ENCODE measurements around the gene ABHD1.

DNA sequence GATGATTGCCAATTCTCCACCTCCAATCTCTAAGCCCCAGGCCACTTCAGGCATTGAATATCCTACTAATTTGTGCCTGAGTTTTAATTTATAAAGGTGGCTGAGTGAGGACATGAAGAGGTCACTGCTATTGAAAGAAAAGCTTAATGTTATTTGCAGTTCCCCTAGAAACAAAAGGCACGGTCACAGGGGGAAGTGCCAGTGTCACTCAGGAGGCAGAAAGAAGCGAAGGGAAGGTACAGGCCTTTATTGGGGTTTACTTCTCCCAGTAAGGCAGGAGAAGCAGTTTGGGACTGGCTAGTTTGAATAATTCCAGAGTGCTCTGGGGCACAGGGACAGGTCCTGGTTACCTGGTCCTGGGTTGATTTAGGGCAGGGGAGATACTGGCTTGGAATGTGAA is 1.7 kb upstream of the ABHD1 start:
- TF ChIP-seq ZFX (IDR thresholded peaks at IDR 0.05; ENCODE audit: borderline replicate concordance), result no peak
- TF ChIP-seq, protein P1, sequence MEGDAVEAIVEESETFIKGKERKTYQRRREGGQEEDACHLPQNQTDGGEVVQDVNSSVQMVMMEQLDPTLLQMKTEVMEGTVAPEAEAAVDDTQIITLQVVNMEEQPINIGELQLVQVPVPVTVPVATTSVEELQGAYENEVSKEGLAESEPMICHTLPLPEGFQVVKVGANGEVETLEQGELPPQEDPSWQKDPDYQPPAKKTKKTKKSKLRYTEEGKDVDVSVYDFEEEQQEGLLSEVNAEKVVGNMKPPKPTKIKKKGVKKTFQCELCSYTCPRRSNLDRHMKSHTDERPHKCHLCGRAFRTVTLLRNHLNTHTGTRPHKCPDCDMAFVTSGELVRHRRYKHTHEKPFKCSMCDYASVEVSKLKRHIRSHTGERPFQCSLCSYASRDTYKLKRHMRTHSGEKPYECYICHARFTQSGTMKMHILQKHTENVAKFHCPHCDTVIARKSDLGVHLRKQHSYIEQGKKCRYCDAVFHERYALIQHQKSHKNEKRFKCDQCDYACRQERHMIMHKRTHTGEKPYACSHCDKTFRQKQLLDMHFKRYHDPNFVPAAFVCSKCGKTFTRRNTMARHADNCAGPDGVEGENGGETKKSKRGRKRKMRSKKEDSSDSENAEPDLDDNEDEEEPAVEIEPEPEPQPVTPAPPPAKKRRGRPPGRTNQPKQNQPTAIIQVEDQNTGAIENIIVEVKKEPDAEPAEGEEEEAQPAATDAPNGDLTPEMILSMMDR (IDR thresholded peaks at IDR 0.05), result no peak

Measured in 22Rv1 (cell line).